Transverse colon (tissue), 4 donors: ENCODE measurements around the gene ADGRA1. TPM values are rescaled to one million over a fixed set of nuclear protein-coding genes. Genes with fewer than 3 reads are reported as not detected.

Experiments used
- DNase-seq: peaks from one replicate; pipeline ENCODE4 v3.0.0-alpha.2; 2019
- H3K27ac ChIP-seq, 4 donors: fragments of 200-600 bp; sonication (generic); 2 replicates each; pipeline ENCODE4 v1.5.1; 2016 to 2018; ENCODE audit warnings: inconsistent platforms in 4 of 4
- H3K27me3 ChIP-seq: fragments of 200-600 bp; sonication (generic); 2 replicates; pipeline ENCODE4 v1.5.1; 2017; ENCODE audit warnings: inconsistent platforms
- H3K36me3 ChIP-seq, 4 donors: fragments of 200-600 bp; sonication (generic); 2 replicates each; pipeline ENCODE4 v1.5.1; 2017 to 2019; ENCODE audit warnings: inconsistent platforms in 4 of 4
- H3K4me1 ChIP-seq, 4 donors: fragments of 200-600 bp; sonication (generic); 2 replicates each; pipeline ENCODE4 v1.5.1; 2017 to 2020; ENCODE audit warnings: inconsistent platforms in 4 of 4
- H3K4me3 ChIP-seq, 4 donors: fragments of 200-600 bp; sonication (generic); 1 replicate in 1 of 4; 2 replicates in 3 of 4; pipeline versions ENCODE4 v1.5.1 to v1.6.1; 2017 to 2019; ENCODE audit warnings: inconsistent platforms in 4 of 4
- H3K9me3 ChIP-seq, 2 donors: fragments of 200-600 bp; sonication (generic); 2 replicates each; pipeline ENCODE4 v1.5.1; 2017 to 2019; ENCODE audit warnings: inconsistent platforms in 2 of 2
- EP300 ChIP-seq: sonication (generic); formaldehyde crosslinking; IDR thresholded peaks from one replicate; pipeline ENCODE4 v1.6.1; 2017; ENCODE audit warnings: antibody characterized with exemption, low read depth
- POLR2A ChIP-seq: fragments of 450-650 bp; IDR thresholded peaks from one replicate; pipeline ENCODE4 v1.6.1; 2016; ENCODE audit warnings: antibody characterized with exemption, mild to moderate bottlenecking, moderate library complexity
- POLR2AphosphoS5 ChIP-seq, 3 donors: sonication (generic); formaldehyde crosslinking; IDR thresholded peaks; one replicate each; pipeline ENCODE4 v1.6.1; 2016; ENCODE audit warnings: antibody characterized with exemption in 3 of 3
- WGBS, 2 donors: methylation state at CpG; one replicate each; pipeline ENCODE4 v1.1.5; 2018; ENCODE audit warnings: low coverage in 1 of 2; 5-methylcytosine and 5-hydroxymethylcytosine counted together
- in situ Hi-C, 4 donors: fragments of 200-750 bp; cut with MboI; loops; one replicate each; pipeline versions ENCODE4 v1.15.0 to v1.15.1; 2017; ENCODE audit warnings: low sequenced_read_pairs in 3 of 4, low pct_ligation_motif_present in 1 of 4, low pct_unique_long_range_greater_than_20kb in 1 of 4
- intact Hi-C: fragments of 100-400 bp; cut with DNase I; formaldehyde crosslinking; loops from one replicate; pipeline ENCODE4 v1.15.1; 2023; ENCODE audit warnings: low total_unique reads
- total RNA-seq, 4 donors: library from RNA; depleted of rRNA; stranded (reverse); fragments of >200 nt; gene quantifications; one replicate each; pipeline ENCODE4 v1.1.0, GENCODE V29; 2016
- TF ChIP-seq, protein P1 (sequence below), 5 experiments: fragments of 200-600 bp in 3 of 5; fragments of 450-650 bp in 2 of 5; sonication (generic) in 3 of 5; IDR thresholded peaks; 1 replicate in 2 of 5; 2 replicates in 3 of 5; pipeline ENCODE4 v1.5.1; 2016 to 2017; ENCODE audit warnings: antibody characterized with exemption in 5 of 5, inconsistent platforms in 3 of 5, mild to moderate bottlenecking in 2 of 5, moderate library complexity in 1 of 5

The ADGRA1 gene
- total RNA-seq, 4 donors from 2014 or later, result 0.16 TPM; not detected in 3

DNA sequence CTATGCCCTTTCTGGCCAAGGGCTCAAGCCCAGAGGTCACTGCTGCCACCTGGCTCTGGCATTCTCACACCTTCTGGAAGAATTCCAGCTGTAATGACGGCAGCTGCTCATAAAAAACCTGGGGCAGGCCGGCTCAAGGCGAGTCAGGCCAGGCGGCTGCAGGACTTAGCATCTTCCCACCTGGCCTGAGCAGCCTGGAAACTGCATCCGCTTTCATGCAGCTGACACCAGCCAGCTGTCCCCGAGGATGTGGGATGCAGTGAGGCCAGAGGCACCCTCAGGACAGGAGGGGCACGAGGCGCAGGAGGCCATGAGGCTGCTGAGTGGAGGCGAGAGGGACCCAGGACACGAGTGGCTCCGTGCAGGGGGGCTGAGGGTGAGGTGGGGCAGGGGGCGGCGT, 47.5 kb upstream of the ADGRA1 start:
- Histone ChIP-seq H3K36me3 (no peaks in the 10 kb centered on the region), H3K27ac (no peak overlapping the region), H3K4me1 (no peaks in the 10 kb centered on the region), H3K27me3 (peaks cover 49% of the 10 kb centered on the region), H3K4me3 (no peak overlapping the region), H3K9me3 (no peaks in the 10 kb centered on the region)
- TF ChIP-seq POLR2AphosphoS5 (IDR thresholded peaks at IDR 0.05) (no peak), EP300 (no peak), POLR2A (no peak)
- TF ChIP-seq, protein P1, sequence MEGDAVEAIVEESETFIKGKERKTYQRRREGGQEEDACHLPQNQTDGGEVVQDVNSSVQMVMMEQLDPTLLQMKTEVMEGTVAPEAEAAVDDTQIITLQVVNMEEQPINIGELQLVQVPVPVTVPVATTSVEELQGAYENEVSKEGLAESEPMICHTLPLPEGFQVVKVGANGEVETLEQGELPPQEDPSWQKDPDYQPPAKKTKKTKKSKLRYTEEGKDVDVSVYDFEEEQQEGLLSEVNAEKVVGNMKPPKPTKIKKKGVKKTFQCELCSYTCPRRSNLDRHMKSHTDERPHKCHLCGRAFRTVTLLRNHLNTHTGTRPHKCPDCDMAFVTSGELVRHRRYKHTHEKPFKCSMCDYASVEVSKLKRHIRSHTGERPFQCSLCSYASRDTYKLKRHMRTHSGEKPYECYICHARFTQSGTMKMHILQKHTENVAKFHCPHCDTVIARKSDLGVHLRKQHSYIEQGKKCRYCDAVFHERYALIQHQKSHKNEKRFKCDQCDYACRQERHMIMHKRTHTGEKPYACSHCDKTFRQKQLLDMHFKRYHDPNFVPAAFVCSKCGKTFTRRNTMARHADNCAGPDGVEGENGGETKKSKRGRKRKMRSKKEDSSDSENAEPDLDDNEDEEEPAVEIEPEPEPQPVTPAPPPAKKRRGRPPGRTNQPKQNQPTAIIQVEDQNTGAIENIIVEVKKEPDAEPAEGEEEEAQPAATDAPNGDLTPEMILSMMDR (IDR thresholded peaks at IDR 0.05), result no peak
- in situ Hi-C loops, result no loop called here
- DNase-seq, result no peak
- 56% methylated on average over 9 of the region's 13 CpGs; no CpG with 5 or more reads in 1 of the 2 donors for WGBS, 2 donors
- intact Hi-C loops, result no loop called here

- DNase-seq, result no peak
- Histone ChIP-seq H3K9me3 (no peaks in the 10 kb centered on the region), H3K36me3 (no peaks in the 10 kb centered on the region), H3K4me3 (no peak overlapping the region), H3K4me1 (no peaks in the 10 kb centered on the region), H3K27me3 (peaks cover 45% of the 10 kb centered on the region), H3K27ac (no peak overlapping the region)
- WGBS, 2 donors, result 77% methylated on average over 12 of the region's 12 CpGs; no CpG with 5 or more reads in 1 of the 2 donors
- intact Hi-C loops (no loop called here), in situ Hi-C loops (no loop called here)
- no peak for TF ChIP-seq POLR2A
- no peak for TF ChIP-seq EP300
Observed at GRCh38 chr10:133041101-133041500, 46.6 kb upstream of the ADGRA1 start.

DNA sequence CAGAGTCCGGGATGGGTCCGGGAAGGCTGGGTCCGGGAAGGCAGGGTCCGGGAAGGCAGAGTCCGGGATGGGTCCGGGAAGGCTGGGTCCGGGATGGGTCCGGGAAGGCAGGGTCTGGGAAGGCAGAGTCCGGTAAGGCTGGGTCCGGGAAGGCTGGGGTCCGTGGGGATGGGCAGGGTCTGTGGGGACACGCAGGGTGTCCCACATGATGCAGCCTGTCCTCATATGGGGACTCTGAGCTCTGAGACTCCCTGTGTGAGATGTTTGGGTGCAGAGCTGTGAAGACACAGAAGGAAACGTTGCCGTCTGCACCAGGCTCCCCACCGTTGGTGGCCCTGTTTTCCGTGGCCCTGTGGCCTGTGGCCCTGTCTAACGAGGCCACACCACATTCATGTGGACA, 45.7 kb upstream of the ADGRA1 start:
- no peak overlapping the region for H3K4me3 ChIP-seq
- peaks cover 40% of the 10 kb centered on the region for H3K27me3 ChIP-seq
- TF ChIP-seq POLR2AphosphoS5 (IDR thresholded peaks at IDR 0.05) (no peak), EP300 (no peak), POLR2A (no peak)
- TF ChIP-seq, protein P1 (IDR thresholded peaks at IDR 0.05), result no peak
- no peaks in the 10 kb centered on the region for H3K9me3 ChIP-seq
- intact Hi-C loops, result no loop called here
- DNase-seq, result no peak
- WGBS, 2 donors, result 93 to 97% methylated on average over 5 to 17 of the region's 17 CpGs
- in situ Hi-C loops, result no loop called here
- H3K27ac ChIP-seq, result no peak overlapping the region
- no peaks in the 10 kb centered on the region for H3K4me1 ChIP-seq
- H3K36me3 ChIP-seq, result no peaks in the 10 kb centered on the region

DNA sequence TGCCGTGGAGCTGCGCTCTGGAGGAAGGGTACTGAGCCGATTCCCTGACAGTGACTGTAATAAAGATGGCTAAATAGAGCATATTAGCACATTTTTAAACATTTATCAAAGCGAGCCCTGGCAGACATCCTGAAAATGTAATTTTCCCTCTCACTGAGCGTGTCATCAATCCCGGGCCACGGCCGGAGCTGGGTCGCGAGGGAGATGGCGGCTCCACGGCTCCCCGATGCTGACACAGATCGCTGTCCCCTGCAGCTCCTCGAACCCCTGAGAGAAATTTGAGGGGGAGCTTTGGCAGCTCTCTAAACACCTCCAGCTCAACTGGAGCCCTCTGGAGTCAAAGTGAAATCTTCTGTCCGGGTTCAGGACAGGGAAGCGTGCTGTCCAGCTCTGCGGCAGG, 44.9 kb upstream of the ADGRA1 start:
- in situ Hi-C loops (no loop called here), intact Hi-C loops (no loop called here)
- DNase-seq, result no peak
- Histone ChIP-seq H3K4me1 (no peaks in the 10 kb centered on the region), H3K27ac (no peak overlapping the region), H3K27me3 (peaks cover 36% of the 10 kb centered on the region), H3K36me3 (no peaks in the 10 kb centered on the region), H3K4me3 (no peak overlapping the region), H3K9me3 (no peaks in the 10 kb centered on the region)
- WGBS, 2 donors, result 75% methylated on average over 18 of the region's 18 CpGs; no CpG with 5 or more reads in 1 of the 2 donors
- TF ChIP-seq, protein P1 (IDR thresholded peaks at IDR 0.05), result no peak

DNA sequence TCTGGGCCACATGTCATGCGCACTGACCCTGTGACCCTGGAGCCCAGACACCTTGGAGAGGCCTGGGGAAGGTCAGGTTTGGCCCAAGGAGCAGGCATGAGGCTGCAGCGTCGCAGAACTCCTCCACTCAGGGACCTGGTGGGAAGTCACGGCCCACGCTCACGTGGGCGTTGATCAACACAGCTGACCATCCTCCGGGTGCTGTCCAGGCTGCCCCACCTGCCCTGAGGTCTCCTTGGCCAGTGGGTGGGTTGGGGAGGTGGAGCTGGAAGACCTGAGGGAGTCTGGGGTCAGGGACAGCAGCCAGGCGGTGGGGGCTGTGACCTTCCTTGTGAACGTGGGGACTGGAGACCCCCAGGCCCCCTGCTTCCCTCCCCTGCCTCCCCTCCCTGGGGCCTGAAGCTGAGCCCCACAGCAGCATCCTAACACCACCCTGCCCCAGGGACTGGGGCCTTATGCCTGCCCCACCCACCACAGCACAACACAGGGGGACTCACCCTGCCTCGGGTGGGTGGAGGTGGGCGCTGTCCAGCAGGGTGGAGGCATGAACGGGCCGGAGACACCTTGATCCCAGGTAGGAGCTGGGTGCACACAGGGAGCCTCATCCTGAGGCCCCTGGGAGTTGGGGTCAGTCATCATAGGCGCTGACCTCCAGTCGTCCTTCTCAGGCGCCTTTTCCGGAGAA, 44.0 kb upstream of the ADGRA1 start:
- intact Hi-C loops, result no loop called here
- no peaks in the 10 kb centered on the region for H3K36me3 ChIP-seq
- no peaks in the 10 kb centered on the region for H3K9me3 ChIP-seq
- no peak for DNase-seq
- in situ Hi-C loops, result no loop called here
- WGBS, 2 donors, result 77% methylated on average over 17 of the region's 18 CpGs; no CpG with 5 or more reads in 1 of the 2 donors
- H3K4me1 ChIP-seq, result no peaks in the 10 kb centered on the region
- no peak for TF ChIP-seq POLR2AphosphoS5 (IDR thresholded peaks at IDR 0.05)
- no peak for TF ChIP-seq POLR2A
- no peak for TF ChIP-seq EP300
- TF ChIP-seq, protein P1 (IDR thresholded peaks at IDR 0.05), result no peak
- no peak overlapping the region for H3K4me3 ChIP-seq
- H3K27me3 ChIP-seq, result peaks cover 36% of the 10 kb centered on the region
- no peak overlapping the region for H3K27ac ChIP-seq
